Ammon's horn (tissue), 1 donor: Measurements from ENCODE around the gene HNRNPA3.
"Not testable (repeated sequence)": the region's sequence is repeated elsewhere in the genome, so short reads cannot be mapped to it uniquely, and the experiment has no call there.

ENCODE experiments used
- DNase-seq: peaks from one replicate; pipeline ENCODE4 v3.0.0-alpha.2; 2016; ENCODE audit warnings: low spot score

Gene HNRNPA3

GRCh38 chr2:177254433-177255226, 42.0 kb downstream of the HNRNPA3 start:
- DNase-seq, result peak; percentile 58

GRCh38 chr2:177255227-177255601, 42.6 kb downstream of the HNRNPA3 start:
- DNase-seq, result no peak

- no peak for DNase-seq
These were observed 43.4 kb downstream of the HNRNPA3 start for GRCh38 chr2:177256026-177256425.

GRCh38 chr2:177256695-177257094, 44.1 kb downstream of the HNRNPA3 start:
- DNase-seq, result no peak

- no peak for DNase-seq
These were observed 44.9 kb downstream of the HNRNPA3 start for GRCh38 chr2:177257471-177257870.

- no peak for DNase-seq
These were observed 45.5 kb downstream of the HNRNPA3 start for GRCh38 chr2:177258059-177258458.

GRCh38 chr2:177260379-177260778, 47.8 kb downstream of the HNRNPA3 start:
- DNase-seq, result no peak

- DNase-seq, result no peak
These were observed 48.8 kb downstream of the HNRNPA3 start for GRCh38 chr2:177261116-177262060.

- no peak for DNase-seq
These were observed 49.5 kb downstream of the HNRNPA3 start for GRCh38 chr2:177262092-177262491.

- DNase-seq, result no peak
These were observed 50.4 kb downstream of the HNRNPA3 start for GRCh38 chr2:177262958-177263450.

- peak; percentile 97 for DNase-seq
These were observed 51.0 kb downstream of the HNRNPA3 start for GRCh38 chr2:177263451-177264208.

GRCh38 chr2:177264209-177264692, 51.7 kb downstream of the HNRNPA3 start:
- no peak for DNase-seq

GRCh38 chr2:177264693-177265587, 52.3 kb downstream of the HNRNPA3 start, which contains the start of gene NFE2L2:
Gene NFE2L2 (minus strand): TSS chr2:177264727. CDS start chr2:177264576, 151 bp downstream.
- DNase-seq, result peak; percentile 91

- DNase-seq, result no peak
These were observed 53.5 kb downstream of the HNRNPA3 start for GRCh38 chr2:177265824-177266817.

- not testable (repeated sequence) for DNase-seq
These were observed 54.4 kb downstream of the HNRNPA3 start for GRCh38 chr2:177266955-177267354.

- no peak for DNase-seq
These were observed 55.7 kb downstream of the HNRNPA3 start for GRCh38 chr2:177268187-177268871.

GRCh38 chr2:177268901-177269300, 56.3 kb downstream of the HNRNPA3 start:
- DNase-seq, result no peak

- no peak for DNase-seq
These were observed 57.9 kb downstream of the HNRNPA3 start for GRCh38 chr2:177270531-177270930.
